SKM-1 (cell line): ENCODE measurements around the gene SHANK2.
"Not testable (repeated sequence)": the region's sequence is repeated elsewhere in the genome, so short reads cannot be mapped to it uniquely, and the experiment has no call there.

ENCODE experiments used
- DNase-seq: peaks from one replicate; lab custom pipeline; 2025; ENCODE audit not compliant: unreplicated experiment; lab: John Stamatoyannopoulos, UW

Gene SHANK2

DNA sequence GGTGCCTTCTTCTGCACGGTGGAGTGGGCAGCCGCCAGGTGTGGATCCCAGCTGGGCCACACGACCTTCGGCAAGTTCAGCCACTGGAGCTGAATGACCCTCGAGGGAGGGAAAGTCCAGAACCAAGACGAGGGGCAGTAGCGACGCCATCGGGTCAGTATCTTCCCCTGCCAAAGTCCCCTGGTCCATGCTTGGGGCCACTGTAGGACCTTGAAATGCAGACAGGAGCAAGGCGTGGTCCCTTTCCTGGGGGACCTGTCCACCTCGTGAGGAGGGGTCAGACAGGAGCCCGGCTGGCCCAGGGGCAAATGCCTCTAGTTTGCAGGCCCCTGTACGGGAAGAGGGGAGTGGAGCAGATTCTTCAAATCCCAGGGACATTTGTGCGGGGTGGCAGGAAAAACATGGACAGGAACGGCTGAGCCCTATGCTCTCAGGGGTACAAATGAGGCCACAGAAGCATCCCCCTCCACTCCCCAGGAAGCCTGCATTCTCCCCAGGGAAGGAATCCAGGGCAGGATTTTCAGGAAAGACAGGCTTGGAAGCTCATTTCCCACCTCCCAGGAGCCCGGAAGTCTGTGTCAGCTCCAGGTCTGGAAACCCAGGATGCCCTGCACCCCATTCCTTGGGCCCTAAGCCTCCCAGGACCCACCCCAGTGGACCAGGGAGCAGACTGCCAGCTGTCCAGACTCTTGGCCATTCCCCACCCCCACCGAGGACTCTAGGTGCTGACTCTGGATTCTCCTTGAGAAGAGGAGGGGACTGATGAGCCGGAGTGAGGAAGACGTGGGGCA lies 6.6 kb downstream of the SHANK2 start:
- no peak for DNase-seq

DNA sequence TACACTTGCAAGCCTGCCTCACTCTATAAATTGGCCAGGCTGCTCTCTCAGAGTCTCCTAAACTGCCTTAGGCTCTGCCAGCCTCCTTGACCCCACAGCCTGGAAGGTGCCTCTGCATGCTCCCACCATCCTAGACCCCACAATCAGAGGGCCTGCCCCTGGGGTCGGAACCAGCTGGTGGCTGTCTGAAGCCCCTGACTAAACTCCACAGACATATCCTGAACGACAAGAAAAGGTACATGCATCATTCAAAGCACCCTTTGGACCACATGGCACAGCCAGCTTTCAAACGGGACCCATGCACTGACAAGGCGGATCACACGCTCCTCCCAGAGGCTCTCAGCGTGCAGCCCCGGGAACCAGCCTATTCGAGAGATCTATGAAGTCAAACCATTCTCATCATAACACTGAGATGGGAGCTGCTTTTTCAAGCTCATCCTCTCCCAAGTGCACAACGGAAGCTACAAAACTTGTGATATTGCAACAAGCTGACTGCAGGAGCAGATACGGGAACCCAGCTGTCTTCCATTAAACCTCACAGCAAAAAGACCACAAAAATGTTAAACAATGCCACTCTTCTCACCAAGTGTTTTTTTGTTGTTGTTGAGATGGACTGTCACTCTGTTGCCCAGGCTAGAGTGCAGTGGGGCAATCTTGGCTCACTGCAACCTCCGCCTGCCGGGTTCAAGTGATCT lies 8.1 kb downstream of the SHANK2 start:
- DNase-seq: no peak

DNA sequence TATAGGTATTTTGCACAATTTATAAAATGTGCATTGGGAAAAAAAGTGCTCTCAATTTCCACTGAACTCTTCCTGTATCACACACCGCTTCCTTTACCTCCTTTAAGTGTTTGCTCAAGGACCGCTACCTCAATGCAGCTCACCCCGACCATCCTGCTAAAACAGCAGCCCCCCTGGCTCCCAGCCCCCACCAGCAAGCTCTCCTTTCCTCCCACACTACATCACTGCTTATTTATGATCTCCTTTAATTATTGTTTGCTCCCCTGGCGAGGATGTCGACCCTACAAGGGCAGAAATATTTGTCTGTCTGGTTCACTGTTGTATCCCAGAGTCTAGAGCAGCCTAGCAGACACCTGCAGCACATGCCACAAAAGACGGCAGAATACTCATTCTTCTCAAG lies 10.0 kb downstream of the SHANK2 start:
- DNase-seq: no peak

DNA sequence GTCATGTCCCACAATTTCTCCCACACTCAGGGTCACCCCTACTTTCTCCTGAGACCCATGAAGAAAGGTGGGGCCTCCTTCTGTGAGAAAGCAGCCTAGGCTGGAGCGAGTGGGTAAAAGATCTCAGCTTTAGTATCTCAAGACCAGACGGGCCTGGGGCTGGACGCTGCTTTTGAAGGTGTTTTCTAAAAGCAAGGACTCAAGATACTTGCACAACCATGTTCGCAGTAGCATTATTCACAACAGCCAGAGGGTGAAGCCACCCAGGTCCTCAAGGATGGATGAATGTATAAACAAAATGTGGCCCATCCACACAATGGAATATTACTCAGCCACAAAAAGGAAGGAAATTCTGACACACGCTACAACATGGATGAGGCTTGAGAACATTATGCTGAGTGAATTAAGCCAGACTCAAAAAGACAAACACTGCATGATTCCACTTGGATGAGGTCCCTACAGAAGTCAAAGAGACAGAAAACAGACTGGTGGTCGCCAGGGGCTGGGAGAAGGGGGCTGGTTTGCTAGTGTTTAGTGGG lies 10.6 kb downstream of the SHANK2 start:
- DNase-seq: no peak

DNA sequence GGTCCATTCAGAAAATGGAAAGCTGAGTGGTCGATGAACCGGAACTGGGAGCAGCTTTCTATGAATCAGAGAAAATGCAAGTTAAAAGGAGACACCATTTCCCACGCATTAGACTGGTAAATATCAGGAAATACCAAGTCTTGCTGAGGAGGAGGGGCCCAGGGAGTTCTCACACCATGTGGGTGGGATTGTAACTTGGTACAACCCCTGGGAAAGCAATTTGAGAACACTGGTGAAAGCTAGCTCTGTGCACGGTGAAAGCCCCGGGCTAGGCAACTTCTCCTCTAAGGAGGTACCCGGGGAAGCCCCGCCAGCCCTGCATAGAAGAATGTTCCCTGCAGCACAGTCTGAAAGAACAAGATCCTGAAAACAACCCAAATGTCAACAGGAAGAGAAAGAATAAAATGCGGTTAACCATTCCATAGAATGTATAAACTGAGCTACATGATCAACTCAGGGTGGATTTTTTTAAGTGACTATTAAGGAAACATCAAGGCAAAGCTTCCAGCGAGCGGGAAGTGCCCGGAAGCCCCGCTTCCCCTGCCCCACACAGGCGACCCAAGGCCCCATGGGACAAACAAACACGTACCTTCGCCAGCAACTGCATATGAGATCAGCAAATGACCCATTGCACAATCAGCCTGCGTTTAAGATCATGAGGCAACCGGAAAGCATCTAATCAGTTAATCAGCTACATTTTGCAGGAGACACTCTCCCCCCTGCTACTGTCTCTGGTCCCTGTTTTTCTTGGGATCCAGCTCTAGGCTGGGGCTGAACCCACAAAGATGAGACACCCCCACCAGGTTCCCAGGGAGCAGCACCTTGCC lies 11.3 kb downstream of the SHANK2 start:
- no peak for DNase-seq

DNA sequence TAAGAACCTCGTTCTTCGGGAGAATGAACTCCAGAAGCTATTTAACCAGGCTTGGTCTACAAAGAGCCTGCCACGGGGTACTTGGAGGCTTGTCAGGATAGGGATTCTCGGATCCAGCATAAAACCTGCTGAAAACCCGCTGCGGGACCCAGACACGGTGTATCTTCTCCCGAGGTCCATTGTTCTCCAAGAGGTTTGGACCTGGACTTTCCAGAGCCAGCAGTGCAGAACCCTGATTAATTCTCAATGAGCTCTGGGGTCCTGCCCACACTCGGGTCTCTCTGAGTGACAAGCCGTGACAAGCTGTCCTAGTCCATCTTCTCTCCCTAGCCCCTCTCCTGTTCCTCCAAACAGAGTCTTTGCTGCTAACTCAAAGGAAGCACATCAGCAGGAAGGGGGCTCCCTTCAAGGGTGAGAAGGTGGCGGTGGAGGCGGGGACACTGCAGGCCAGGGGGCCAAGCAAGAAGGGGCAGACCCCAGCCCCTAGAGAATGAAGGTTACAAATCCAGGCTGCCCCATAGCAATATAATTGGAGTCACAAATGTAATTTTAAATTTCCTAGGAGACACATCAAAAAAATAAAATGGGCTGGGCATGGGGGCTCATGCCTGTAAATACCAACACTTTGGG lies 12.2 kb downstream of the SHANK2 start:
- DNase-seq: no peak

DNA sequence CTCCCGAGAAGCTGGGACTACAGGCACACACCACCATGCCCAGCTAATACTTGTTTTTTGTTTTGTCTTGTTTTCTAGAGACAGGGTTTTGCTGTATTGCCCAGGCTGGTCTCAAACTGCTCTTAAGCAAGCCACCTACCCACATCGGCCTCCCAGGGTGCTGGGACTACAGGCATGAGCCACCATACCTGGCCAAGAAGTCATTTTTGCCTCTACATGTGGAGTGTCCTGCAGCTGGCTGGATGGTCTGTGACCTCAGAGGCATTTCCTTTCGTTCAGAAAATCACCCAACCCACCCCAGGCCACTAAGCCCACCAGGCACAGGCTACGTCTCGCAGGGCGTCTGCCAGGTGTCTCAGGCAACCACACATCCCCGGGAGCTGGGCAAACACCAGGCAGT lies 12.8 kb downstream of the SHANK2 start:
- DNase-seq: no peak

DNA sequence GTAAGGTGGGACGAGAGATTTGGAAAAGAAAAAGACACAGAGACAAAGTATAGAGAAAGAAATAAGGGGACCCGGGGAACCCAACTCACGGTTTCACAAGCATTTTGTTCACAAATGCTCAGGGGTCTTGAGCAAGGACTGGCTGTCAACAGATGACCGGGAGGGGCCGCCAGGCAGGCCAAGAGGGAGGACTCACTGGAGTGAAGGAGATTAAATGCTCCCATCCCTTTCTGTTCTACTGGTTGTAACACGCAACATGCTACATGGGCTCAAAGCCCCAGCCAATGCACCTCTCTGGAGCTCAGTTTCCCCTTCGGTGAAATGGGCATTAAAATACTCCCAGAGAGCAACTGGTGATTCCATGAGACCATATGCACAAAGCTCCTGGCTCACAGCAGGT lies 13.4 kb downstream of the SHANK2 start:
- no peak for DNase-seq

DNA sequence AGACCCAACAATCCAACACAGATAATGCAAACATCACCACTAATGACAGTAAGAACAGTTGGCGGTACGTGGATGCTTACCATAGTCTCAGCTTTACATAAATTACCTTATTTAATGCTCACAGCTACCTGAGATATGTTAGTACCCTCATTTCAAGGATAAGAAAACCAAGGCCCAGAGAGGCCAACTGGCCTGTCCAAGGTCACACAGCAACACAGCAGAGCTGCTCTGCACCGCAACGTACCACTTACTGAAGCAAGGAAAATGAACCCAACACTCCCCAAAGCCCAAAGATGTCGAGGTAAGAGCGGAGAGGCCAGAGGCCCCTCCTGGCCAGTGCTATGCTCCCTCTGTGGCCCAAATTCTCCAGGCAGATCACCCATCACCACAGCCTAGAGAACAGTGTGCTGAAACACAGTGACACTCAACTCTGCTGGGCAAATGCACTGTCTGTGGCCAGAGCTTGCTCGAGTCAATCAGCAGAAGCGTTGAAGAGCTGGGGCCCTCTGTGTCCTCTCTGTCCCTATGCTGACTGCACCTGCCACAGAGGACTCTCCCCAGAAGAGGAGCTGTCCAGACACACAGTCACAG lies 14.0 kb downstream of the SHANK2 start:
- DNase-seq: no peak

DNA sequence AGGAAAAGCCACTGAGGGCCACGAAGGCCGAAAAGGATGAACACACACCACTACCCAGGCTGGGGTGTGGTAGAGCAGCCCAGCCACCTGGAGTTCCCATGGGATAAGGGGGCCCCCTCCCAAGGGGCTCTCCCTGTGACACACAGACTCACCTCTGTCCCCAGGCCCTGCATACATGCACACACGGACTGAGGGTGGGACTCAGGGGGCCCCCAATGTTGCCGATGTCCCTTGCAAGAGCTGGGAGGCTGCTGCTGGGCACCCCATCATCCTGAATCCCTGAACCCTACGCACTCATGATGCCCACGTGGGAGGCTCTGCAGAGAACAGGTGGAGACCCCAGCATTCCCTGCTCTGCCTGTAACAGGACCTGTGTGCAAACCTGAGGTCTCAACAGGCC lies 14.5 kb downstream of the SHANK2 start:
- no peak for DNase-seq

DNA sequence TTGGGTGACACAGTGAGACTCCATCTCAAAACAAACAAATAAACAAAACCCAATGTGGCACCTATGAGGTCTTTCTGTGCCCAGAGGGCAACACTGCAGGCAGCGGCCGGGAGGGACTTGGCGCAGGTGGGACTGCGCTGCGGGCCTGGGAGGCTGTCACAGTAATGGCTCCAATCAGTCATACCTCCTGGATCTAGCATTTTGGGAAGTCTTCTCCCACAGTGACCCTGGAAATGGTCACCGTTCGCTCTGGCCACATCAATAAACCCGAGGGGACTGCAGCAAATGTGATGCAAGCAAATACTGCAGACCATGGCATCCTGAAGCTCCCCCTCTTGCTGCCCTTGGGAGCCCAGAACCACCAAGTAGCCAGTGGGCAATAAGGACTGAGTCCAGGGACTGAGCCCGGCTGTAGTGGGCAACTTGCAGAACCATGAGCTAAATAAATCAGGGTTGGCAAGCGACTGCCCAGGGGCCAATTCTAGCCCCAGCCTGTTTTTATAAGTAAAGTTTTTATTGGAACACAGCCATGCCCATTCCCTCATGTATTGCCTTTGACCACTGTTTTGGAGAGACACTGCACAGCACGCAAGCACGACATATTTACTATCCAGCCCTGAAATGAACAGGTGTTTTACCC lies 15.4 kb downstream of the SHANK2 start:
- DNase-seq: no peak

DNA sequence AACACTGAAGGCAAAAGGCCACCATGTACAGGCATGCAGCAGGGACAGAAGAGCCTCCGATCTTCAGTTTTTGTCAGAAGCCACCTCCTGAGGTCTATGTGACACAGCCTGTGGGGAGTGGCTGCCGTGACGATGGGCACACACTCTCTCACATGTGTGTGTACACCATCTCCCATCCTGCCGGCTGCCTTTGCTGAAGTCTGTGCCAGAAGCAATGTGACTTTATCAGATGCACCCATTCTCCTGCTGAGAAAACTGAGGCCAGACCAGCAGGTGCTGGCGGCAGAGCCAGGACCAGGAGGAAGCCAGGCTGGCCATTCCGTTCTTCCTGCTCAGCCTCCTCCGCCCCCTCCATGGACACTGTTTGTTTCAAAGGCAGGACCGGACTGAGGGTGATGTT lies 16.7 kb downstream of the SHANK2 start:
- no peak for DNase-seq

DNA sequence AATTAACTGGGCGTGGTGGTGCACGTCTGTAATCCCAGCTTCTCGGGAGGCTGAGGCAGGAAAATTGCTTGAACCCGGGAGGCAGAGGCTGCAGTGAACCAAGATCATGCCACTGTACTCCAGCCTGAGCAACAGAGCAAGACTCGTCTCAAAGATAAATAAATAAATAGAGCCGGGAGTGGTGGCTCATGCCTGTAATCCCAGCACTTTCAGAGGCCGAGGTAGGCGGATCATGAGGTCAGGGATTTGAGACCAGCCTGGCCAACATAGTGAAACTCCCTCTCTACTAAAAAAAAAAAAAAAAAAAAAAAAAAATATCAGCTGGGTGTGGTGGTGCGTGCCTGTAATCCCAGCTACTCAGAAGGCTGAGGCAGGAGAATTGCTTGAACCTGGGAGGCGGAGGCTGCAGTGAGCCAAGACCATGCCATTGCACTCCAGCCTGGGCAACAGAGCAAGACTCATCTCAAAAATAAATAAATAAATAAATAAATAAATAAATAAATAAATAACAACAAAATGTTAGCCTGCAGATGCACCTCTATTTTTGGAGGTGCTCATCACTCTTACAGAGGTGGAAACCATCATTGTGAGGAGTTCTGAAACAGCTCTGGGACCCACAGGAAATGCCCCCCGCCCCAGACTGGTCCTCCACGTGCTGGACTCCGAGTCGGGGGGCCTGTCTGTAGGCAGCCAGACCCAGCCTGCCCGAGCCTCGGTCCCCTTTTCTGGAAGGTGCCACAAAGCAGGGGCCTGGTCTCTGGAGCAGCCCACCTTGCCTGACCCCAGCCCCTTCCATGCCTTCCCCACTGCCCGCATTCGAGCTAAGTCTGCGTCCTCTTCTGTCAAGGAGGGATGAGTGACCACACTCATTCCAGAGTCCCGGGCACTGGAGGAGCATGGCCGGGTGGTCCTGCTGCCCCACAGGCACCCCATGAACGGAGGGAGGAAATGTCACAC lies 18.2 kb downstream of the SHANK2 start:
- not testable (repeated sequence) for DNase-seq

DNA sequence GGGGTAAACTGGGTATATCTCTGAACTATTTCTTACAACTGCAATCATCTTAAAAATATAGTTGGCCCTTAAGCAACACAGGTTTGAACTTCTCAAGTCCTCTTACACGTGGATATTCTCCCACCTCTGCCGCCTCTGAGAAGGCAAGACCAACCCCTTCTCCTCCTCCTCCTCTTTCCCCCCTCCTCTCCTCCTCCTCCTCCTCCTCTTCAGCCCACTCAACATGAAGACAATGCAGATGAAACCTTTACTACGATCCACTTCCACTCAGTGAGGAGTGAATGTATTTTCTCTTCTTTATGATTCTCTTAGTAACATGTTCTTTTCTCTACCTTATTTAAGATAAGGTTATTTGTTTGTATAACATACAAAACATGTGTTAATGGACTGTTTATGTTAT lies 20.0 kb downstream of the SHANK2 start:
- no peak for DNase-seq

DNA sequence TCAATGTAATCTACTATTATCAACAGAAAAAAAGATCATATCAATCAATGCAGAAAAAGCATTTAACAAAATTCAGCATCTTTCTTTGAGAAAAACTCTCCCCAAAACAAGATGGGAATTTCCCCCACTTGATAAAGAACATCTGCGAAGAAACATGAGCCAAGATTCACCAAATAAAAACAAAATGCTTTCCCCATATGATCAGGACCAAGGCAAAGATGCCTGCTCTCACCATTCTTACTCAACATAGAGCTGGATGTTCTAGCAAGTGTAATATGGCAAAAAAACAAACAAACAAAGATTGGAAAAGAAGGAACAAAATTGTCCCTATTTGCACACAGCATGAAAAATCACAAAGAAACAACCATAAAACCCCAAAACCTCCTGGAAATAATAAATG lies 23.4 kb downstream of the SHANK2 start:
- no peak for DNase-seq

DNA sequence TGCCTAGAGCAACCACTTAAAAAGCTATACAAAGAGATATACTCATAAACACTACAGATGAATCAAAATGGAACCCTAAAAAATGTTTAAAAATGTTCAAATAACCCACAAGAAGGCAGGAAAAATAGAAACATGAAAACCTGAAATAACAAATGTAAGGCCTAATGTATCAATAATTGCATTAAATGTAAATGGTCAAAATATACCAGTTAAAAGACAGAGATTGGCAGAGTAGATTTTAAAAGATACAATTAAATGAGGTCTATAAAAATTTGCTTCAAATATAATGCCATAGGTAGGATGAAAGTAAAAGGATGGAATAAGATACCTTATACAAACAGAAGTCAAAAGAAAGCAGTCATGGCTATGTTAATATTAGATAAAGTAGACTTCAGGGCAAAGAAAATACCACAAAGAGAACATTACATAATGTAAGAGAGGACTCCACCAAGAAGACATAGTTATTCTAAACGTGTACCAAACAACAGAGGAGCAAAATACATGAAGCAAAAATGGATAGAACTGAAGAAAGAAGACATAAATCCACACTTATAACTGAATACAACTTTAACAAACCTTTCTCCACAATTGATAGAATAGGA lies 25.2 kb downstream of the SHANK2 start:
- no peak for DNase-seq

DNA sequence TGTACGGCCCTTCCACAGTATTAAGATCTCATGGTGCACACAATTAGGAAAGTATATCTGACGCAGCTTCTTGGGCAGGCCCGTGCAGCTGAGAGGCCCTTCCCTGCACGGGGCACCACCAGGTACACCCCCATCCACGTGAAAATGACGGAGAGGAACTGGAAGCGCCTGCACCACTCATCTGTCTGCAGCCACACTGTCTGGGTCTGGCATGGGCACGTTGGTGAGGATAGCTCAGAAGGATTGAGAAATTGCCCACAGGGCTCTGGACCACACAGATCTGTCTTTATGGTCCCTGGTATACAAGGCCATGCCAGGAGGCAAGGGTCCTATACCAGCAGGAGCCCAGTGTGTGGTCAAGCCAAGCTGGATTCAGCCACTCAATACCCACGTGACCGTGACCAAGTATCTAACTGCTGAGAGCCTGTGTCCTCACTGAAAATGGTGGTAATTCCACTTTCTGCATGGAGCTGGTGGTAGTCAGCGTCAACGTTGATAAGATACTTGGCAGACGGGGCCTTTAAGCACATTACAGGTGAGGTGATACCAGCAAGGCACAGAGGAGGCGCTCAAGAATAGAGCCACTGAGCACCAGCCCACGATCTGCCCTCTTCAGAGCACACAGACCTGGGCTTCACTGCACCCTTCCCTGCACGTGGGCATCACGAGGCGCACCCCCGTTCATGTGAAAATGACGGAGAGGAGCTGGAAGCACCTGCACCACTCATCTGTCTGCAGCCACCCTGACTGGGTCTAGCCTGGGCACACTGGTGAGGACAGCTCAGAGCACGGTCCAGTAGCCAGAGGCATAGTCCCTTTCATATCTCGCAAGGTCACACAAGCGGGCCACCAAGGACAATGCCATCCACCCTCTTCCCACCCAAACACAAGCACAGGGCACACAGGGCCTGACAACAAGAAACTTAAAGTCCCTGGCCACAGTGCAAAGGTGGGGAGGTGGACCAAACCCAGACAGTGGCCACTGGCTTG lies 28.4 kb downstream of the SHANK2 start:
- DNase-seq: no peak

DNA sequence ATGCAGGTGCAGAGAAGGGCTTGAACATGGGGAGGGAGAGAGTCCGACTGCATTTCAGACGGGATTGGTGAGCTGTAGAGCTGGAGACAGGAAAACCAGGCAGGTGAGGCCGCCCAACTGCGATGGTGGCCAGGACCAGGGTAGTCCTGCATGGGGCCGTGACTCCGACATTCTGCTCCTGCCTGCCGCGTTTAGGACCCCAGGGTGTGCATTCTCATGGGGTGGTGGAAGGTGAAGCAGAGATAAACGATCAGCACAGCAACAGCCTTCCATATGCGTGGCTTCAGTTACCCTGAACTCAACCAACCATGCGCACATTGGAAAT lies 29.3 kb downstream of the SHANK2 start:
- no peak for DNase-seq
